K562 (cell line): Measurements from ENCODE around the gene GARIN5B. TPM values are rescaled to one million over a fixed set of nuclear protein-coding genes. Genes with fewer than 3 reads are reported as not detected.

ENCODE experiments used
- ATAC-seq: fragments of 200-7000 bp; cut with Tn5 transposase; 3 replicates; pipeline ENCODE4 v1.9.1; 2020; ENCODE audit warnings: moderate library complexity
- BruUV-seq: library from RNA; stranded (reverse); fragments of 400-500 nt; replicated peaks from 2 replicates; lab custom pipeline; 2021; lab: Mats Ljungman, UMichigan
- CTCF ChIA-PET: fragments of 300-600 bp; formaldehyde crosslinking; extraction: SDS; loops from one replicate; lab custom pipeline; 2021; ENCODE audit warnings: low intra/inter-chr PET ratio; lab: Yijun Ruan, JAX
- POLR2A ChIA-PET: fragments of 300-600, 350-650 bp; sonication (Branson Sonifier 250); formaldehyde crosslinking; extraction: SDS; loops from one replicate; lab custom pipeline; 2021; ENCODE audit warnings: antibody characterized with exemption, inconsistent platforms; lab: Yijun Ruan, JAX
- DNase-seq, 4 experiments: peaks; one replicate each; pipeline versions ENCODE4 v3.0.0 to v3.0.0-alpha.2; 2011 to 2018; ENCODE audit warnings: low spot score in 3 of 4, mixed read lengths in 3 of 4; ENCODE audit errors: extremely low read depth in 1 of 4
- FAIRE-seq: peaks from 2 replicates; lab custom pipeline; 2011; peaks lifted over from hg19 to GRCh38; lab: Jason Lieb, UNC
- H2AFZ ChIP-seq: 2 replicates; pipeline ENCODE4 v1.6.0; 2011; ENCODE audit warnings: low read depth, low read length, control low read depth, inconsistent platforms
- H3K27ac ChIP-seq: fragments of 200-600 bp; 3 replicates; pipeline ENCODE4 v1.8.0; 2011; ENCODE audit warnings: low read depth, mild to moderate bottlenecking, control low read depth, inconsistent platforms, low read length, moderate library complexity, mixed read lengths; ENCODE audit errors: extremely low read depth
- H3K27me3 ChIP-seq, 2 experiments: fragments of 300-600 bp in 1 of 2; 2 replicates in 1 of 2; 3 replicates in 1 of 2; pipeline versions ENCODE4 v1.6.0 to v1.8.0; 2011; ENCODE audit warnings: inconsistent platforms in 2 of 2, low read length in 2 of 2, mild to moderate bottlenecking in 1 of 2, mixed read lengths in 1 of 2, moderate library complexity in 1 of 2; ENCODE audit not compliant: control insufficient read depth in 2 of 2, insufficient read depth in 2 of 2
- H3K36me3 ChIP-seq: fragments of 300-600 bp; 3 replicates; pipeline ENCODE4 v1.8.0; 2011; ENCODE audit warnings: mild to moderate bottlenecking, low read length, inconsistent platforms; ENCODE audit not compliant: control insufficient read depth, insufficient read depth
- H3K4me1 ChIP-seq, 2 experiments: fragments of 200-600 bp in 1 of 2; replicated peaks in 1 of 2; 2 replicates in 1 of 2; 3 replicates in 1 of 2; pipeline versions ENCODE4 v1.5.1 to v1.8.0; 2011; ENCODE audit warnings: inconsistent platforms in 2 of 2, low read length in 2 of 2, mild to moderate bottlenecking in 1 of 2, mixed read lengths in 1 of 2, moderate library complexity in 1 of 2; ENCODE audit not compliant: control insufficient read depth in 2 of 2, insufficient read depth in 2 of 2
- H3K4me2 ChIP-seq: 2 replicates; pipeline ENCODE4 v1.6.1; 2011; ENCODE audit warnings: low read length, control low read depth, inconsistent platforms, mixed read lengths; ENCODE audit not compliant: insufficient read depth
- H3K4me3 ChIP-seq: fragments of 200-600 bp; sonication (generic), shearing (Covaris generic); 2 replicates; pipeline ENCODE4 v1.5.1; 2016; ENCODE audit warnings: control low read depth, inconsistent platforms
- H3K79me2 ChIP-seq: fragments of 200-600 bp; 3 replicates; pipeline ENCODE4 v1.8.0; 2011; ENCODE audit warnings: low read length, inconsistent platforms; ENCODE audit not compliant: control insufficient read depth, insufficient read depth
- H3K9ac ChIP-seq, 2 experiments: 2 replicates each; pipeline versions ENCODE4 v1.6.0 to v1.6.1; 2011; ENCODE audit warnings: low read depth in 2 of 2, low read length in 2 of 2, control low read depth in 1 of 2, inconsistent platforms in 1 of 2, mild to moderate bottlenecking in 1 of 2, mixed read lengths in 1 of 2; ENCODE audit not compliant: insufficient read depth in 1 of 2
- H3K9me1 ChIP-seq: one replicate; pipeline ENCODE4 v1.6.0; 2011; ENCODE audit warnings: inconsistent platforms, mild to moderate bottlenecking, low read length, moderate library complexity; ENCODE audit not compliant: control insufficient read depth, insufficient read depth
- H3K9me3 ChIP-seq: replicated peaks from 2 replicates; pipeline ENCODE4 v1.5.1; 2011; ENCODE audit warnings: low read depth, low read length, inconsistent platforms; ENCODE audit not compliant: control insufficient read depth, insufficient read depth
- H4K20me1 ChIP-seq: replicated peaks from 2 replicates; pipeline ENCODE4 v1.6.1; 2011; ENCODE audit warnings: low read length, inconsistent platforms, mixed read lengths; ENCODE audit not compliant: control insufficient read depth, insufficient read depth
- CHD2 ChIP-seq: IDR thresholded peaks from 2 replicates; pipeline ENCODE4 v1.6.1; 2011; ENCODE audit warnings: low read depth, low read length
- KDM5B ChIP-seq: fragments of 200-600 bp; sonication (generic); IDR thresholded peaks from 2 replicates; pipeline ENCODE4 v1.6.1; 2012; ENCODE audit warnings: low read depth, mild to moderate bottlenecking, moderate library complexity, low read length, control low read depth, inconsistent platforms; ENCODE audit not compliant: insufficient replicate concordance
- POLR2A ChIP-seq: fragments of 450-650 bp; conservative IDR thresholded peaks from 2 replicates; pipeline ENCODE4 v1.6.1; 2016
- POLR2AphosphoS2 ChIP-seq: IDR thresholded peaks from 2 replicates; pipeline ENCODE4 v1.6.1; 2012; ENCODE audit warnings: low read length, improper control_type of control experiment
- POLR2AphosphoS5 ChIP-seq: IDR thresholded peaks from 2 replicates; pipeline ENCODE4 v1.6.1; 2011; ENCODE audit warnings: mild to moderate bottlenecking, low read depth, low read length, moderate library complexity; ENCODE audit not compliant: control insufficient read depth, insufficient read depth
- POLR2G ChIP-seq: fragments of 200-400 bp; formaldehyde crosslinking; IDR thresholded peaks from 2 replicates; pipeline ENCODE4 v1.6.1; 2017; ENCODE audit warnings: low read depth, mild to moderate bottlenecking, antibody characterized with exemption, low read length, moderate library complexity
- RBFOX2 ChIP-seq: fragments of 200-400 bp; formaldehyde crosslinking; IDR thresholded peaks from 2 replicates; pipeline ENCODE4 v1.6.1; 2017; ENCODE audit warnings: low read depth, mild to moderate bottlenecking, low read length, moderate library complexity
- SUPT5H ChIP-seq: fragments of 450-650 bp; IDR thresholded peaks from 2 replicates; pipeline ENCODE4 v1.6.1; 2016
- ZKSCAN8 ChIP-seq: fragments of 200-800 bp; sonication (Bioruptor generic); IDR thresholded peaks from 2 replicates; pipeline ENCODE4 v1.6.1; 2016; ENCODE audit warnings: missing genetic modification characterization, missing compliant biosample characterization
- ZNF140 ChIP-seq: fragments of 250-450 bp; sonication (Bioruptor Pico); IDR thresholded peaks from 2 replicates; pipeline ENCODE4 v1.8.0; 2021; ENCODE audit warnings: moderate library complexity, mild to moderate bottlenecking, inconsistent platforms
- ZSCAN32 ChIP-seq: fragments of 450-650 bp; formaldehyde crosslinking; IDR thresholded peaks from 2 replicates; pipeline ENCODE4 v1.4.0; 2020; ENCODE audit warnings: mild to moderate bottlenecking, moderate library complexity
- WGBS: fragments of 100-300 bp; shearing (Covaris generic); methylation state at CpG from one replicate; pipeline ENCODE4 v1.1.6; 2016; ENCODE audit warnings: low coverage, mixed read lengths; ENCODE audit not compliant: insufficient coverage; ENCODE audit errors: missing lambda C conversion rate; 5-methylcytosine and 5-hydroxymethylcytosine counted together
- in situ Hi-C: fragments of 300-500 bp; cut with MboI; formaldehyde crosslinking; loops from 4 replicates; pipeline ENCODE4 v1.15.0; 2018; ENCODE audit warnings: inconsistent platforms, mixed read lengths
- intact Hi-C: fragments of 100-400 bp; cut with micrococcal nuclease; formaldehyde crosslinking; loops from 2 replicates; pipeline ENCODE4 v1.14.2; 2022
- polyA plus RNA-seq, 8 experiments: library from polyadenylated mRNA; depleted of rRNA in 4 of 8; stranded (reverse) in 5 of 8; unstranded in 3 of 8; fragments of >200 nt; fragmentation: Nextera tagmentation in 2 of 8; fragmentation: Illumina TruSeq in 1 of 8; extraction: Ambion mirVana in 2 of 8; extraction: Trizol in 1 of 8; gene quantifications; 2 replicates each; pipeline versions ENCODE4 v1.2.1 to v1.2.3, GENCODE V29; 2011 to 2014; ENCODE audit warnings: inconsistent platforms in 1 of 8, missing spikeins in 1 of 8
- total RNA-seq, 7 experiments: library from RNA; depleted of rRNA in 6 of 7; stranded (reverse); fragments of >200 nt in 6 of 7; fragmentation: Illumina TruSeq in 2 of 7; extraction: Trizol in 2 of 7; gene quantifications; 2 replicates each; pipeline versions ENCODE4 v1.2.1 to v1.2.3, GENCODE V29; 2011 to 2021; ENCODE audit warnings: low replicate concordance in 1 of 7
- TF ChIP-seq, protein P1 (sequence below): sonication (generic); formaldehyde crosslinking; IDR thresholded peaks from 2 replicates; pipeline ENCODE4 v1.8.1; 2023; ENCODE audit warnings: mild to moderate bottlenecking, missing genetic modification reagents
- TF ChIP-seq, protein P2 (sequence below): fragments of 250-450 bp; sonication (Bioruptor Pico); IDR thresholded peaks from 2 replicates; pipeline ENCODE4 v1.4.0; 2020
- TF ChIP-seq, protein P3 (sequence below): fragments of 250-450 bp; sonication (Bioruptor Pico); IDR thresholded peaks from 2 replicates; pipeline ENCODE4 v1.8.0; 2022; ENCODE audit warnings: inconsistent platforms, mild to moderate bottlenecking, moderate library complexity, borderline replicate concordance
- TF ChIP-seq, protein P4 (sequence below): conservative IDR thresholded peaks from 2 replicates; pipeline ENCODE4 v1.6.1; 2011; ENCODE audit warnings: low read depth, mild to moderate bottlenecking, low read length; ENCODE audit not compliant: control insufficient read depth

GARIN5B gene
- total and polyA plus RNA-seq, 9 of the 15 experiments (the other 6 are each of a cell fraction or from before 2014, with no cell fraction given): not detected

DNA sequence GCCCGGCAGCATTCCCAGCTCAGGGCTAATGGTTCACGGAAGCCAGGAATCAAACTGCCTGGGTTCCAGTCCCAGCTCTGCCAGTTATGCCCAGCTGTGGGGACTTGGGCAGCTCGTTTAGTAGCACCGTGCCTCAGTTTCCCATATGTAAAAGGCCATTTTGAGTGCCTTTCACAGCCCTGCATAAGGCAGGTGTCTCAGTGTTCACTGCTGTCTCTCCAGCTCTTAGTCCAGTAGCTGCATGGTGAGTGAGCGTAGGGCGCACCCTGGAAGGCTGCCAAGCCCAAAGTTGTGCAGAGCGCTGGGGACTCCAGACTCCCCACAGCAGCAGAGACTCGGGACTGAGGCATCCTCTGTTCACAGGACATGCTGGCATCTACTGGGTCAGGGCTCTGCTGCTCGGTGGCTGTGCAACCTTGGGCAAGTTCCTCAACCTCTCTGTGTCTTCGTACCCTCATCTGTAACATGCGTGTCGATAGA lies 28.2 kb upstream of the GARIN5B start (continued):
- TF ChIP-seq, protein P1, sequence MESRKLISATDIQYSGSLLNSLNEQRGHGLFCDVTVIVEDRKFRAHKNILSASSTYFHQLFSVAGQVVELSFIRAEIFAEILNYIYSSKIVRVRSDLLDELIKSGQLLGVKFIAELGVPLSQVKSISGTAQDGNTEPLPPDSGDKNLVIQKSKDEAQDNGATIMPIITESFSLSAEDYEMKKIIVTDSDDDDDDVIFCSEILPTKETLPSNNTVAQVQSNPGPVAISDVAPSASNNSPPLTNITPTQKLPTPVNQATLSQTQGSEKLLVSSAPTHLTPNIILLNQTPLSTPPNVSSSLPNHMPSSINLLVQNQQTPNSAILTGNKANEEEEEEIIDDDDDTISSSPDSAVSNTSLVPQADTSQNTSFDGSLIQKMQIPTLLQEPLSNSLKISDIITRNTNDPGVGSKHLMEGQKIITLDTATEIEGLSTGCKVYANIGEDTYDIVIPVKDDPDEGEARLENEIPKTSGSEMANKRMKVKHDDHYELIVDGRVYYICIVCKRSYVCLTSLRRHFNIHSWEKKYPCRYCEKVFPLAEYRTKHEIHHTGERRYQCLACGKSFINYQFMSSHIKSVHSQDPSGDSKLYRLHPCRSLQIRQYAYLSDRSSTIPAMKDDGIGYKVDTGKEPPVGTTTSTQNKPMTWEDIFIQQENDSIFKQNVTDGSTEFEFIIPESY: peak; percentile 67; the same call in 1 of the 2 replicates
- TF ChIP-seq KDM5B (peak; percentile 22), ZKSCAN8 (CRISPR knock-in tag) (no peak)

DNA sequence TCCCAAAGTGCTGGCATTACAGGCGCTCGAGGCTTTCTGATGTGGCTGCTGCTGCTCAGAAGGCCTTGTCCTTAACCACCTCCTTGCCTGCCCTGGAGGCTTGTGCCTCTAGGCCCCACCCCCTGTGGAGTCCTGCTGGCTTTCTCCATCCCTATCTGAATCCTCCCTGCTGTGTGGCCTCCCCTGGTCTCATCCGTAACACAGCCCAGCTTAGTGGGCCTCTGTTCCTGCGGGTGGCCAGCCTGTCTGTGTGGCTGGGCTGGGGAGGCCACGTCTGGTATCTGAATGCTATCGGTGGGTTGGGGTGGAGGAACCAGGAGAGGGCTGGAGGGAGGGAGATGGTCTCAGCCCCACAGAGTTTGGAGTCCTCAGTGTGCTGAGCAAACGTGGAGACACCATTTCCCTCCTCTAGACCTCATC lies 27.4 kb upstream of the GARIN5B start:
- BruUV-seq: no TSS peak
- Histone ChIP-seq H3K36me3 (peaks cover 55% of the 10 kb centered on the region), H3K4me2 (no peak overlapping the region; the same call in 1 of the 2 replicates)
- TF ChIP-seq, protein P2, sequence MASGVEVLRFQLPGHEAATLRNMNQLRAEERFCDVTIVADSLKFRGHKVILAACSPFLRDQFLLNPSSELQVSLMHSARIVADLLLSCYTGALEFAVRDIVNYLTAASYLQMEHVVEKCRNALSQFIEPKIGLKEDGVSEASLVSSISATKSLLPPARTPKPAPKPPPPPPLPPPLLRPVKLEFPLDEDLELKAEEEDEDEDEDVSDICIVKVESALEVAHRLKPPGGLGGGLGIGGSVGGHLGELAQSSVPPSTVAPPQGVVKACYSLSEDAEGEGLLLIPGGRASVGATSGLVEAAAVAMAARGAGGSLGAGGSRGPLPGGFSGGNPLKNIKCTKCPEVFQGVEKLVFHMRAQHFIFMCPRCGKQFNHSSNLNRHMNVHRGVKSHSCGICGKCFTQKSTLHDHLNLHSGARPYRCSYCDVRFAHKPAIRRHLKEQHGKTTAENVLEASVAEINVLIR (CRISPR knock-in tag): no peak
- TF ChIP-seq ZNF140: no peak
- TF ChIP-seq, protein P3, sequence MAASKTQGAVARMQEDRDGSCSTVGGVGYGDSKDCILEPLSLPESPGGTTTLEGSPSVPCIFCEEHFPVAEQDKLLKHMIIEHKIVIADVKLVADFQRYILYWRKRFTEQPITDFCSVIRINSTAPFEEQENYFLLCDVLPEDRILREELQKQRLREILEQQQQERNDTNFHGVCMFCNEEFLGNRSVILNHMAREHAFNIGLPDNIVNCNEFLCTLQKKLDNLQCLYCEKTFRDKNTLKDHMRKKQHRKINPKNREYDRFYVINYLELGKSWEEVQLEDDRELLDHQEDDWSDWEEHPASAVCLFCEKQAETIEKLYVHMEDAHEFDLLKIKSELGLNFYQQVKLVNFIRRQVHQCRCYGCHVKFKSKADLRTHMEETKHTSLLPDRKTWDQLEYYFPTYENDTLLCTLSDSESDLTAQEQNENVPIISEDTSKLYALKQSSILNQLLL: no peak
- TF ChIP-seq POLR2G: peak; percentile 70
- peak; percentile 68 for TF ChIP-seq RBFOX2
- peak; percentile 46; the same call in 1 of the 2 replicates for TF ChIP-seq SUPT5H
- peak; percentile 21; the same call in 1 of the 2 replicates for TF ChIP-seq POLR2A
- 0 out of 2 replicates have a peak, but pooled peaks have one; percentile 64 for TF ChIP-seq POLR2AphosphoS2
- no peak for TF ChIP-seq ZSCAN32 (CRISPR knock-in tag)
- TF ChIP-seq POLR2AphosphoS5: peak; percentile 44; the same call in 1 of the 2 replicates
- peak; percentile 21; the same call in 1 of the 2 replicates for TF ChIP-seq CHD2
- TF ChIP-seq, protein P4, sequence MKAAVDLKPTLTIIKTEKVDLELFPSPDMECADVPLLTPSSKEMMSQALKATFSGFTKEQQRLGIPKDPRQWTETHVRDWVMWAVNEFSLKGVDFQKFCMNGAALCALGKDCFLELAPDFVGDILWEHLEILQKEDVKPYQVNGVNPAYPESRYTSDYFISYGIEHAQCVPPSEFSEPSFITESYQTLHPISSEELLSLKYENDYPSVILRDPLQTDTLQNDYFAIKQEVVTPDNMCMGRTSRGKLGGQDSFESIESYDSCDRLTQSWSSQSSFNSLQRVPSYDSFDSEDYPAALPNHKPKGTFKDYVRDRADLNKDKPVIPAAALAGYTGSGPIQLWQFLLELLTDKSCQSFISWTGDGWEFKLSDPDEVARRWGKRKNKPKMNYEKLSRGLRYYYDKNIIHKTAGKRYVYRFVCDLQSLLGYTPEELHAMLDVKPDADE: 0 out of 2 replicates have a peak, but pooled peaks have one; percentile 26

More for the DNA sequence above, 27.4 kb upstream of the GARIN5B start:
- ATAC-seq: peak; percentile 59
- H3K27me3 ChIP-seq: no peaks in the 10 kb centered on the region
- WGBS: 26% methylated on average over 6 of the region's 7 CpGs
- peaks cover 43% of the 10 kb centered on the region for H3K79me2 ChIP-seq
- DNase-seq: peak in 2 of 4 experiments; percentile 65 to 83
- peaks cover 19% of the 10 kb centered on the region for H3K9me1 ChIP-seq
- peak overlapping the region in 1 of 2 experiments; percentile 98; a peak in 2 of 4 replicates for H3K9ac ChIP-seq
- H4K20me1 ChIP-seq: peaks cover 54% of the 10 kb centered on the region
- POLR2A ChIA-PET: interaction anchor here (0.6 to 12.9 kb wide), 6 partner anchors 8 to 905 kb away, joined by 3 to 195 read pairs (median 5); partner anchors contain the start of gene UBE2S
- intact Hi-C loops (no loop called here), in situ Hi-C loops (no loop called here)
- H3K9me3 ChIP-seq: no peaks in the 10 kb centered on the region
- H3K27ac ChIP-seq: peak overlapping the region; percentile 32; the same call in 1 of the 3 replicates
- no peak overlapping the region for H3K4me3 ChIP-seq
- CTCF ChIA-PET: no interaction called here
- peaks cover 44 to 60% of the 10 kb centered on the region in 2 experiments for H3K4me1 ChIP-seq
- FAIRE-seq: peak; percentile 75
- no peak overlapping the region for H2AFZ ChIP-seq
